Measurements from ENCODE around the gene WDR38. TPM values are rescaled to one million over a fixed set of nuclear protein-coding genes. Genes with fewer than 3 reads are reported as not detected.

WDR38 gene
- total RNA-seq, result not detected
- long read RNA-seq, donor 1, result 0 reads
- long read RNA-seq, donor 2, result 0 reads

- intact Hi-C loops (cut with DNase I), result loop anchor here (2.0 to 10.0 kb wide), 4 partner anchors 76 to 522 kb away; partner anchors contain the start of gene OLFML2A (in 1 of the 2)
- DNase-seq (ENCODE audit: low spot score), result peak; percentile 91
Measured at GRCh38 chr9:124852829-124853531, at the start of gene WDR38. TSS of gene WDR38 (plus strand) at chr9:124853460. CDS start at chr9:124853532, 72 bp downstream.

GRCh38 chr9:124803911-124804310 lies 49.3 kb upstream of the WDR38 start:
- DNase-seq (ENCODE audit: low spot score), result no peak
- intact Hi-C loops (cut with DNase I), result no loop called here

- intact Hi-C loops (cut with DNase I), result no loop called here
- no peak for DNase-seq (ENCODE audit: low spot score)
Measured at GRCh38 chr9:124805186-124805585, 48.1 kb upstream of the WDR38 start.

- no peak for DNase-seq (ENCODE audit: low spot score)
- intact Hi-C loops (cut with DNase I), result no loop called here
Measured at GRCh38 chr9:124808246-124808956, 44.9 kb upstream of the WDR38 start.

GRCh38 chr9:124809211-124809610 lies 44.0 kb upstream of the WDR38 start:
- intact Hi-C loops (cut with DNase I), result no loop called here
- DNase-seq (ENCODE audit: low spot score), result no peak

GRCh38 chr9:124809741-124810500 lies 43.3 kb upstream of the WDR38 start:
- intact Hi-C loops (cut with DNase I), result no loop called here
- DNase-seq (ENCODE audit: low spot score), result no peak

- intact Hi-C loops (cut with DNase I), result no loop called here
Measured at GRCh38 chr9:124810663-124811355, 42.5 kb upstream of the WDR38 start.

GRCh38 chr9:124812441-124812876 lies 40.8 kb upstream of the WDR38 start:
- intact Hi-C loops (cut with DNase I), result no loop called here
- no peak for DNase-seq (ENCODE audit: low spot score)

More at GRCh38 chr9:124810663-124811355, 42.5 kb upstream of the WDR38 start:
- DNase-seq (ENCODE audit: low spot score), result no peak

GRCh38 chr9:124813041-124813440 lies 40.2 kb upstream of the WDR38 start:
- intact Hi-C loops (cut with DNase I), result no loop called here
- no peak for DNase-seq (ENCODE audit: low spot score)

- no peak for DNase-seq (ENCODE audit: low spot score)
- intact Hi-C loops (cut with DNase I), result no loop called here
Measured at GRCh38 chr9:124813501-124814163, 39.6 kb upstream of the WDR38 start.

DNA sequence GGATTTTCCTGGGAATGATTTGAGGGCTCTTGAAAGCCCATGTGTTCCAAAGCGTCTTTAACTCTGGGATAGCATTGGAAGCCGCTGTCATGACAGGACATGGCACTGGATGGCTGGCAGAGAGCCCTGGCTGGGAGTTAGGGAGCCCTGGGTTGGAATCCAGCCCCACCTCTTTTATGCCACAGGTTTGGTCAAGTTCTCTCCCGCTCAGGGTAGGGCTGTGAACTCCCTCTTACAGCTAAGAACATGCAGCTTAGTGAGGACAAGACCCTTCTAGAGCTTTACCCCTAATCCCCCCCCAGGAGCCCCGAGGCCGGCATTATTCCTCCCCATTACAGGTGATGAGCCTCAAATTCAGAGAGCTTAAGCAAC lies 39.1 kb upstream of the WDR38 start:
- no peak for DNase-seq (ENCODE audit: low spot score)
- intact Hi-C loops (cut with DNase I), result no loop called here

DNA sequence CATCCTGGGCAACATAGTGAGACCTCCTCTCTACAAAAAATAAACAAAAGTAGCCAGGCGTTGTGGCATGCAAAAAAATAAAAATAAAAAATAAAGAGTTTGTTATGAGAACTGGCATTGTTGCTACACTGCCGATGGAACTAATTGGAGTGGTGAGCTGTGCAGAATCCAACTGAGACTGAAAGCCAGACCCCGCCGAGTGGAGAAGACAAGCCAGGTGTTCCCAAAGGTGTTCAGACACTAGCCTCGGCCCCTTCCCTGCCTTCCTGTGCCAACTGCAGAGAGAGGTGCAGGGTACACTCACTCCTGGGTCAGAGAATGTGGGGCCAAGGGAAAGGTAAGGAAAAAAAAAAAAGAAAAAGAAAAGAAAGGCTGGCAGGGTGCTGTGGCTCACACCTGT lies 37.7 kb upstream of the WDR38 start:
- intact Hi-C loops (cut with DNase I), result loop anchor here in 1 of 2 donors (5.0 kb wide), 1 partner anchor 1307 kb away; no protein-coding TSS in a partner anchor

DNA sequence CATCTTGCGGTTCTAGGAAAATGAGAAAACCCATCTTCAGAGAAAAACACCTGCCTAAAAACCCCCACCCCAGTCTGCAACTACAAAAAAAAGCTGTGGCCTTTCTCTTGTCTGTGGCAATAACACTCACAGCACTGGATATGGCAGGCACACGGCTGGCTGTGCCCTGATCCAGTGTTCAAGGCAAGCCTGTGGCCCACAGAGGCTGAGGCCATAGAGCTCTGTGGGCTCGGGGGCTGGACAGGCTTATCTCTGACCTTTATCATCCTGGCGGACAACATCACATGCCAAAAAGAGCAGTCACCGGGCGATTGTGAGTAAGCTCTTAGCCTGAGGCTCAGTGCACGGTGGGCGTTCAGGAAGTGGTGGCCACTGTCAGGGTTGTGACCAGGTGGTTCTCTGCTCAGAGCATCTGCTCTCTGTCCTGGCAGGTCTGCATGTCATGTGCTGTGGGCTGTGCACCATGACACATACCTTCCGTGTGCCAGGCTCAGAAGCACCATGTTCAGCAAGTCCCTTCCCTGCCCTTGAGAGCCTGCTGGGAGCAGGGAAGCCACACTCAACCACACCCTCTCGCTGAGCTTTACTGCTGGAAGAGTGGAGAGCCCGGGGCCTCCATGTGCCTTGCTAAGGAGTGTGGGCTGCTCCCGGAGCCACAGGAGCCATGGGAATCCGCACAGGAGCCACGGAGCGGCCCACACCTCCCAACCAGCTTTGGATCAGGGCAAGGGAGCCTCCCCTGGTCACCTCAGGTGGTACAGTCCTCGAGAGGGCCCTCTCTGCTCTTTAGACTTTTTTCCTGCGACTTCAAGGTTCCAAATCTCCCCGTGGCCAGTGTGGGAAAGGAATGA lies 34.6 kb upstream of the WDR38 start:
- DNase-seq (ENCODE audit: low spot score), result no peak
- intact Hi-C loops (cut with DNase I), result loop anchor here in 1 of 2 donors (5.0 kb wide), 1 partner anchor 1304 kb away; no protein-coding TSS in a partner anchor

More for the DNA sequence above, 37.7 kb upstream of the WDR38 start:
- DNase-seq (ENCODE audit: low spot score), result no peak

- no peak for DNase-seq (ENCODE audit: low spot score)
- intact Hi-C loops (cut with DNase I), result no loop called here
Measured at GRCh38 chr9:124820698-124821623, 32.3 kb upstream of the WDR38 start.

GRCh38 chr9:124828489-124829333 lies 24.5 kb upstream of the WDR38 start:
- no peak for DNase-seq (ENCODE audit: low spot score)
- intact Hi-C loops (cut with DNase I), result loop anchor here in 1 of 2 donors (1.0 kb wide), 1 partner anchor 26 kb away; no protein-coding TSS in a partner anchor

GRCh38 chr9:124829334-124829669 lies 24.0 kb upstream of the WDR38 start:
- intact Hi-C loops (cut with DNase I), result loop anchor here in 1 of 2 donors (1.0 kb wide), 1 partner anchor 27 kb away; no protein-coding TSS in a partner anchor
- no peak for DNase-seq (ENCODE audit: low spot score)

Data from posterior vena cava (tissue), 2 donors.